ENCODE measurements around the gene P2RY8.

DNA sequence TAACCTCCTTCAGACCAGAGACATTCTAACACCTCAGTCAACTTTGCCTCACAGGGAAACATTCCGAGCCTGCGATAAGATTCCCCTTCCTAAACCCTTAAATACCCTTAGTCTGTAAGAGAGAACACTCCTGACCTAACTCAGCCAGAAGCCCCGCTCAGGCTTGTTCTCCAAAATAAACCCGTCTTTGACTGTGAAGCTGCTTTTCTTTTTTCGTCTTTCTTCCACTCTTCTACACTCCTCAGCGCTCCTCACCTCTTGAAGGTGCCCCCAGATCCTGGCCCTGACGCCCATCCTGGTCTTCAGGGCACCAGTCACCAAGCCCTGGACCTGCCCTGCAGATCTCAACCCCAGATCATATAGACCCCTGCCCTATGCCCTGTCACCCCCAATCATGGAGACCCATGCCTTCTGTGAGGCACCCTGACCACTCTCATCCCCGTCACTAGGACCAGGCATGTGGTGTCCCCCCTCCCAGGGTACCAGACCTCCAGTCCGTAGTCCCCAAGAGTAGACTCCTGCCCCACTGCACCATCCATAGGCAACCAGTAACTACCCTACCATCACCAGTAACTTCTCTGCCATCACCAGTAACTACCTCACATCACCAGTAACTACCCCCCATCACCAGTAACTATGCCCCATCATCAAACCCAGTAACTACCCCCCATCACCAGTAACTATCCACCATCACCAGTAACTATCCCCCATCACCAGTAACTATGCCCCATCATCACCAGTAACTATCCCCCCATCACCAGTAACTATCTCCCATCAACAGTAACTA is 87.8 kb downstream of the P2RY8 start:
- TF ChIP-seq, protein P1, sequence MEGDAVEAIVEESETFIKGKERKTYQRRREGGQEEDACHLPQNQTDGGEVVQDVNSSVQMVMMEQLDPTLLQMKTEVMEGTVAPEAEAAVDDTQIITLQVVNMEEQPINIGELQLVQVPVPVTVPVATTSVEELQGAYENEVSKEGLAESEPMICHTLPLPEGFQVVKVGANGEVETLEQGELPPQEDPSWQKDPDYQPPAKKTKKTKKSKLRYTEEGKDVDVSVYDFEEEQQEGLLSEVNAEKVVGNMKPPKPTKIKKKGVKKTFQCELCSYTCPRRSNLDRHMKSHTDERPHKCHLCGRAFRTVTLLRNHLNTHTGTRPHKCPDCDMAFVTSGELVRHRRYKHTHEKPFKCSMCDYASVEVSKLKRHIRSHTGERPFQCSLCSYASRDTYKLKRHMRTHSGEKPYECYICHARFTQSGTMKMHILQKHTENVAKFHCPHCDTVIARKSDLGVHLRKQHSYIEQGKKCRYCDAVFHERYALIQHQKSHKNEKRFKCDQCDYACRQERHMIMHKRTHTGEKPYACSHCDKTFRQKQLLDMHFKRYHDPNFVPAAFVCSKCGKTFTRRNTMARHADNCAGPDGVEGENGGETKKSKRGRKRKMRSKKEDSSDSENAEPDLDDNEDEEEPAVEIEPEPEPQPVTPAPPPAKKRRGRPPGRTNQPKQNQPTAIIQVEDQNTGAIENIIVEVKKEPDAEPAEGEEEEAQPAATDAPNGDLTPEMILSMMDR (IDR thresholded peaks at IDR 0.05 in 4 of 5, conservative IDR thresholded peaks at IDR 0.05 in 1 of 5): no peak
- no peak for TF ChIP-seq POLR2A (IDR thresholded peaks at IDR 0.05)

Data from gastrocnemius medialis (tissue), 4 donors.